ENCODE measurements around the gene IL1RAPL2.

Gene IL1RAPL2

GRCh38 chrX:105468741-105469140 is 902.7 kb downstream of the IL1RAPL2 start:
- no peak overlapping the region for H3K27ac ChIP-seq
- no peak overlapping the region for H3K9ac ChIP-seq (ENCODE audit: insufficient read length)
- no peaks in the 10 kb centered on the region for H3K36me3 ChIP-seq (ENCODE audit: insufficient read depth, low read length)
- H3K4me3 ChIP-seq, result no peak overlapping the region
- TF ChIP-seq EZH2 (IDR thresholded peaks at IDR 0.05) (no peak), POLR2AphosphoS5 (IDR thresholded peaks at IDR 0.05; ENCODE audit: borderline replicate concordance, low read depth, low read length) (no peak), FOXP2 (optimal IDR thresholded peaks at IDR 0.05; ENCODE audit: control extremely low read depth, extremely low read length, insufficient read depth) (no peak)
- DNase-seq (ENCODE audit: low read depth, low spot score), result no peak
- no peaks in the 10 kb centered on the region for H3K9me3 ChIP-seq (ENCODE audit: low read depth, low read length)

- no peak for DNase-seq (ENCODE audit: low read depth, low spot score)
- TF ChIP-seq FOXP2 (optimal IDR thresholded peaks at IDR 0.05; ENCODE audit: control extremely low read depth, extremely low read length, insufficient read depth), result no peak
- TF ChIP-seq POLR2AphosphoS5 (IDR thresholded peaks at IDR 0.05; ENCODE audit: borderline replicate concordance, low read depth, low read length), result no peak
- TF ChIP-seq EZH2 (IDR thresholded peaks at IDR 0.05), result no peak
- Histone ChIP-seq H3K9me3 (ENCODE audit: low read depth, low read length) (no peaks in the 10 kb centered on the region), H3K9ac (ENCODE audit: insufficient read length) (no peak overlapping the region), H3K36me3 (ENCODE audit: insufficient read depth, low read length) (no peaks in the 10 kb centered on the region), H3K27ac (no peak overlapping the region), H3K4me3 (no peak overlapping the region)
These were observed 905.6 kb downstream of the IL1RAPL2 start for GRCh38 chrX:105471597-105471996.

- no peak for TF ChIP-seq EZH2 (IDR thresholded peaks at IDR 0.05)
- TF ChIP-seq FOXP2 (optimal IDR thresholded peaks at IDR 0.05; ENCODE audit: control extremely low read depth, extremely low read length, insufficient read depth), result no peak
- no peak for TF ChIP-seq POLR2AphosphoS5 (IDR thresholded peaks at IDR 0.05; ENCODE audit: borderline replicate concordance, low read depth, low read length)
- no peak overlapping the region for H3K27ac ChIP-seq
These were observed 909.8 kb downstream of the IL1RAPL2 start for GRCh38 chrX:105475801-105476200.

GRCh38 chrX:105477351-105477750 is 911.4 kb downstream of the IL1RAPL2 start:
- H3K36me3 ChIP-seq (ENCODE audit: insufficient read depth, low read length), result no peaks in the 10 kb centered on the region
- H3K27ac ChIP-seq, result no peak overlapping the region
- no peak for DNase-seq (ENCODE audit: low read depth, low spot score)
- TF ChIP-seq EZH2 (IDR thresholded peaks at IDR 0.05) (no peak), POLR2AphosphoS5 (IDR thresholded peaks at IDR 0.05; ENCODE audit: borderline replicate concordance, low read depth, low read length) (no peak), FOXP2 (optimal IDR thresholded peaks at IDR 0.05; ENCODE audit: control extremely low read depth, extremely low read length, insufficient read depth) (no peak)
- no peak overlapping the region for H3K9ac ChIP-seq (ENCODE audit: insufficient read length)
- H3K9me3 ChIP-seq (ENCODE audit: low read depth, low read length), result no peaks in the 10 kb centered on the region
- no peak overlapping the region for H3K4me3 ChIP-seq

More at GRCh38 chrX:105475801-105476200, 909.8 kb downstream of the IL1RAPL2 start:
- no peaks in the 10 kb centered on the region for H3K36me3 ChIP-seq (ENCODE audit: insufficient read depth, low read length)
- no peak for DNase-seq (ENCODE audit: low read depth, low spot score)
- no peak overlapping the region for H3K4me3 ChIP-seq
- no peak overlapping the region for H3K9ac ChIP-seq (ENCODE audit: insufficient read length)
- H3K9me3 ChIP-seq (ENCODE audit: low read depth, low read length), result no peaks in the 10 kb centered on the region

- Histone ChIP-seq H3K27ac (no peak overlapping the region), H3K9ac (ENCODE audit: insufficient read length) (no peak overlapping the region), H3K36me3 (ENCODE audit: insufficient read depth, low read length) (no peaks in the 10 kb centered on the region), H3K4me3 (no peak overlapping the region), H3K9me3 (ENCODE audit: low read depth, low read length) (no peaks in the 10 kb centered on the region)
- no peak for DNase-seq (ENCODE audit: low read depth, low spot score)
- no peak for TF ChIP-seq POLR2AphosphoS5 (IDR thresholded peaks at IDR 0.05; ENCODE audit: borderline replicate concordance, low read depth, low read length)
- TF ChIP-seq FOXP2 (optimal IDR thresholded peaks at IDR 0.05; ENCODE audit: control extremely low read depth, extremely low read length, insufficient read depth), result no peak
- no peak for TF ChIP-seq EZH2 (IDR thresholded peaks at IDR 0.05)
These were observed 914.8 kb downstream of the IL1RAPL2 start for GRCh38 chrX:105480646-105481310.

- Histone ChIP-seq H3K9ac (ENCODE audit: insufficient read length) (no peak overlapping the region), H3K36me3 (ENCODE audit: insufficient read depth, low read length) (no peaks in the 10 kb centered on the region), H3K4me3 (no peak overlapping the region), H3K9me3 (ENCODE audit: low read depth, low read length) (no peaks in the 10 kb centered on the region), H3K27ac (no peak overlapping the region)
- TF ChIP-seq EZH2 (IDR thresholded peaks at IDR 0.05) (no peak), POLR2AphosphoS5 (IDR thresholded peaks at IDR 0.05; ENCODE audit: borderline replicate concordance, low read depth, low read length) (no peak), FOXP2 (optimal IDR thresholded peaks at IDR 0.05; ENCODE audit: control extremely low read depth, extremely low read length, insufficient read depth) (no peak)
- DNase-seq (ENCODE audit: low read depth, low spot score), result no peak
These were observed 917.0 kb downstream of the IL1RAPL2 start for GRCh38 chrX:105483011-105483410.

- no peaks in the 10 kb centered on the region for H3K9me3 ChIP-seq (ENCODE audit: low read depth, low read length)
- TF ChIP-seq EZH2 (IDR thresholded peaks at IDR 0.05) (no peak), FOXP2 (optimal IDR thresholded peaks at IDR 0.05; ENCODE audit: control extremely low read depth, extremely low read length, insufficient read depth) (no peak), POLR2AphosphoS5 (IDR thresholded peaks at IDR 0.05; ENCODE audit: borderline replicate concordance, low read depth, low read length) (no peak)
- DNase-seq (ENCODE audit: low read depth, low spot score), result no peak
- H3K4me3 ChIP-seq, result no peak overlapping the region
- no peaks in the 10 kb centered on the region for H3K36me3 ChIP-seq (ENCODE audit: insufficient read depth, low read length)
- H3K27ac ChIP-seq, result no peak overlapping the region
- no peak overlapping the region for H3K9ac ChIP-seq (ENCODE audit: insufficient read length)
These were observed 922.7 kb downstream of the IL1RAPL2 start for GRCh38 chrX:105488716-105489115.

GRCh38 chrX:105495376-105495775 is 929.4 kb downstream of the IL1RAPL2 start:
- no peak for DNase-seq (ENCODE audit: low read depth, low spot score)
- Histone ChIP-seq H3K36me3 (ENCODE audit: insufficient read depth, low read length) (no peaks in the 10 kb centered on the region), H3K27ac (no peak overlapping the region), H3K9ac (ENCODE audit: insufficient read length) (no peak overlapping the region), H3K9me3 (ENCODE audit: low read depth, low read length) (no peaks in the 10 kb centered on the region), H3K4me3 (no peak overlapping the region)
- TF ChIP-seq POLR2AphosphoS5 (IDR thresholded peaks at IDR 0.05; ENCODE audit: borderline replicate concordance, low read depth, low read length) (no peak), FOXP2 (optimal IDR thresholded peaks at IDR 0.05; ENCODE audit: control extremely low read depth, extremely low read length, insufficient read depth) (no peak)

GRCh38 chrX:105502336-105502735 is 936.3 kb downstream of the IL1RAPL2 start:
- no peak overlapping the region for H3K9ac ChIP-seq (ENCODE audit: insufficient read length)
- no peak for DNase-seq (ENCODE audit: low read depth, low spot score)
- no peak overlapping the region for H3K4me3 ChIP-seq
- H3K36me3 ChIP-seq (ENCODE audit: insufficient read depth, low read length), result no peaks in the 10 kb centered on the region
- no peak for TF ChIP-seq POLR2AphosphoS5 (IDR thresholded peaks at IDR 0.05; ENCODE audit: borderline replicate concordance, low read depth, low read length)
- no peak for TF ChIP-seq EZH2 (IDR thresholded peaks at IDR 0.05)
- TF ChIP-seq FOXP2 (optimal IDR thresholded peaks at IDR 0.05; ENCODE audit: control extremely low read depth, extremely low read length, insufficient read depth), result no peak
- no peak overlapping the region for H3K27ac ChIP-seq
- H3K9me3 ChIP-seq (ENCODE audit: low read depth, low read length), result no peaks in the 10 kb centered on the region
